Neuron (in vitro differentiated cells): Measurements from ENCODE around the gene TMOD1.

Experiments
- H2AFZ ChIP-seq: one replicate; pipeline ENCODE4 v1.6.1; 2013; ENCODE audit warnings: low read depth, mild to moderate bottlenecking, inconsistent platforms, low read length, moderate library complexity
- H3K27me3 ChIP-seq: one replicate; pipeline ENCODE4 v1.6.1; 2013; ENCODE audit warnings: low read length; ENCODE audit not compliant: insufficient read depth
- H3K36me3 ChIP-seq: one replicate; pipeline ENCODE4 v1.6.1; 2013; ENCODE audit warnings: low read length; ENCODE audit not compliant: insufficient read depth
- H3K4me1 ChIP-seq: one replicate; pipeline ENCODE4 v1.6.1; 2013; ENCODE audit warnings: low read length; ENCODE audit not compliant: insufficient read depth
- H3K4me3 ChIP-seq: 2 replicates; pipeline ENCODE4 v1.5.1; 2013; ENCODE audit warnings: mild to moderate bottlenecking, low read length, moderate library complexity
- H3K9me3 ChIP-seq: one replicate; pipeline ENCODE4 v1.6.1; 2013; ENCODE audit warnings: low read length

TMOD1 gene

GRCh38 chr9:97550386-97550785 lies 48.9 kb downstream of the TMOD1 start:
- H2AFZ ChIP-seq, result no peak overlapping the region
- H3K9me3 ChIP-seq, result peaks cover 2% of the 10 kb centered on the region
- H3K4me1 ChIP-seq, result no peaks in the 10 kb centered on the region
- H3K4me3 ChIP-seq, result no peak overlapping the region
- H3K36me3 ChIP-seq, result no peaks in the 10 kb centered on the region
- H3K27me3 ChIP-seq, result peaks cover 4% of the 10 kb centered on the region

- peaks cover 4% of the 10 kb centered on the region for H3K27me3 ChIP-seq
- no peak overlapping the region for H2AFZ ChIP-seq
- H3K36me3 ChIP-seq, result no peaks in the 10 kb centered on the region
- H3K9me3 ChIP-seq, result peaks cover 2% of the 10 kb centered on the region
- no peak overlapping the region for H3K4me3 ChIP-seq
- H3K4me1 ChIP-seq, result no peaks in the 10 kb centered on the region
Measured at GRCh38 chr9:97551308-97551707, 49.8 kb downstream of the TMOD1 start.

DNA sequence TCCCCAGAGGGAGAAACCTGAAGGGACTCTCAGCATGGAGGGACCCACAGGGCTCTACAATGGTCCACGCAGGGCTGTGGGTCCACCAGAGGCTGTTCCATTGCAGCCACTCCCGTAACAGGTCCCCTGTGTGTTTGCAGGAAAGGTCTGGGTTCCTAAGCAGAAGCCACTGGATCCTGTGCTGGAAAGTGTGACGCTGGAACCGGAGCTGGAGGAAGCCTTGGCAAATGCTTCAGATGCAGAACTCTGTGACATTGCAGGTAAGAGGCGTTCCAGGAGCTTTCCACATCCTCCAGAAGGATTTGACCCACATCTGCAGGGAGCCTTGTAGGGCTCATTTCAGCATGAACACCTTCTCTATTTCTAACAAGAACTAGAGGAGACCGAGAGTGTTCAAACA lies 51.7 kb downstream of the TMOD1 start:
- H3K4me1 ChIP-seq, result no peaks in the 10 kb centered on the region
- H3K27me3 ChIP-seq, result peaks cover 13% of the 10 kb centered on the region
- no peaks in the 10 kb centered on the region for H3K36me3 ChIP-seq
- H2AFZ ChIP-seq, result no peak overlapping the region
- H3K4me3 ChIP-seq, result no peak overlapping the region
- H3K9me3 ChIP-seq, result peaks cover 2% of the 10 kb centered on the region

GRCh38 chr9:97553841-97554240 lies 52.4 kb downstream of the TMOD1 start:
- H3K4me1 ChIP-seq, result no peaks in the 10 kb centered on the region
- H3K27me3 ChIP-seq, result peaks cover 14% of the 10 kb centered on the region
- no peaks in the 10 kb centered on the region for H3K36me3 ChIP-seq
- no peak overlapping the region for H3K4me3 ChIP-seq
- peaks cover 2% of the 10 kb centered on the region for H3K9me3 ChIP-seq
- no peak overlapping the region for H2AFZ ChIP-seq

DNA sequence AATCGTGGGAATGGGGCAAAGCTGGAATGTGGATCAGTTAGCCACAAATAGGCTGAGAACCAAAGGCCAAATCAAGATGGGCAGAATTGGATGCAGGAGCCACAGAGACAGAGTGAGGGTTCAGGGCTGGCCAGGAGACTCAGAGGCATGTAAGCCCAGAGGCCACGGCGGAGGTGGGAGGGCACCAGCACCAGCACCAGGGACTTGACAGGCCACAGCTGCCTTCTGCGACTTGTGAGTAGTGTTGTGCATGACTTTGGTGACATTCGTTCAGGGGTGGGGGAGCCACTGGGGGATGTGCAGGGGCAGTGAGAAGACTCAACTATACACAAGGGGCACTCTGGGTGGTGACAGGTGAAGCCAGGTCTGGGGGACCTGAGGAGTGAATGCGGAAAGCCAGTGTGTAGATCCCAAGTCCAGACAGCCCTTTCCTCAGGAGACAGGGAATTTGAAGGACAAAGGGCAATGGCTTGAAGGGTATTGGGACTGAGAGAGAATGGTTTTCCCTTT lies 53.2 kb downstream of the TMOD1 start:
- Histone ChIP-seq H3K36me3 (no peaks in the 10 kb centered on the region), H3K4me3 (no peak overlapping the region), H3K27me3 (peaks cover 14% of the 10 kb centered on the region), H3K4me1 (no peaks in the 10 kb centered on the region), H3K9me3 (peaks cover 2% of the 10 kb centered on the region), H2AFZ (no peak overlapping the region)

- Histone ChIP-seq H2AFZ (no peak overlapping the region), H3K36me3 (no peaks in the 10 kb centered on the region), H3K4me1 (no peaks in the 10 kb centered on the region), H3K4me3 (no peak overlapping the region), H3K27me3 (peaks cover 14% of the 10 kb centered on the region), H3K9me3 (peaks cover 2% of the 10 kb centered on the region)
Measured at GRCh38 chr9:97555164-97555563, 53.7 kb downstream of the TMOD1 start.

GRCh38 chr9:97556036-97556720 lies 54.7 kb downstream of the TMOD1 start:
- H3K9me3 ChIP-seq, result peaks cover 2% of the 10 kb centered on the region
- H3K4me3 ChIP-seq, result no peak overlapping the region
- H3K36me3 ChIP-seq, result no peaks in the 10 kb centered on the region

GRCh38 chr9:97556721-97557605 lies 55.5 kb downstream of the TMOD1 start:
- no peak overlapping the region for H3K4me3 ChIP-seq
- no peak overlapping the region for H2AFZ ChIP-seq
- H3K9me3 ChIP-seq, result peaks cover 2% of the 10 kb centered on the region
- peaks cover 18% of the 10 kb centered on the region for H3K27me3 ChIP-seq
- H3K36me3 ChIP-seq, result no peaks in the 10 kb centered on the region
- no peaks in the 10 kb centered on the region for H3K4me1 ChIP-seq

More at GRCh38 chr9:97556036-97556720, 54.7 kb downstream of the TMOD1 start:
- Histone ChIP-seq H3K27me3 (peaks cover 14% of the 10 kb centered on the region), H2AFZ (no peak overlapping the region), H3K4me1 (no peaks in the 10 kb centered on the region)

DNA sequence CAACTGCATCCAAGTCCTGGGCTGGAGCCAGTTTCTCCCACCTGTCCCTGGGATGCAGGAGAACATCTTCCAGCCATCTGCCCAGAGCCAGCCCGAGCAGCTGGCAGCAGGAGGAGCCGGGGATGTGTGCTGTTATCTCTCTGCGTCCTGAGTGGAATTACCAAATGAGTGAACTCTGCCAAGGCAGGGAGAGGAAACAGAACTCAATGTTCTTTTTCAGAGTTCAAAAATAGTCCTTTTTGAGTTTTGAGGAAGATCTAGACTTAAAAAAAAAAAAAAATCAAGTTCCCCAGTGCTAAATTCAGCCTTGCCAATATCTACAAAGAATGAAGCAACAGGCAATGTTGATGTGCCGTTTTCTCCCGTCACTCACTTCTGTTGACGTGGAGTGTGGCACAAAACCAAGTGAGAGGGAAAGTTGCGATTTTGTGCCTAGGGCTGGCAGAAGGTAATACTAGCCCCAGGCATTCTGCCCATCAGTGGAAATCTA lies 56.2 kb downstream of the TMOD1 start:
- no peaks in the 10 kb centered on the region for H3K36me3 ChIP-seq
- H3K9me3 ChIP-seq, result peaks cover 2% of the 10 kb centered on the region
- no peak overlapping the region for H3K4me3 ChIP-seq
- H3K4me1 ChIP-seq, result no peaks in the 10 kb centered on the region
- H3K27me3 ChIP-seq, result peaks cover 21% of the 10 kb centered on the region
- no peak overlapping the region for H2AFZ ChIP-seq

DNA sequence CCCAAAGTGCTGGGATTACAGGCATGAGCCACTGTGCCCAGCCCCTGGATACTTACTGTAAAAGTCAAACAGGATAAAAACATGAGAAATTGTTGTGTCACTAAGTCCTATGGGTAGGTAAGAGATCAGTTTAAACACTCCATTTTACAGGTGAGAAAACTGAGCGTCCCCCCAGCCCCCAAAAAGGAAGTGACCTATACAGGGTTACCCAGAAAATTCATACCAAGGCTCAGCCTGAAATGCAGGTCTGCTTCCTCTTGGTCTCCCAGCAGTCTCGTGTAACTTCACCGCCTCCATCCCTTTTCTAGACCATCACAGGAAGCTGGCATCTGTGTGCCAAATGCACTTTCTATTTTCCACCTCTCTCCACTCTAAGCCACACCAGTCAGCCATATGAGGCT lies 57.2 kb downstream of the TMOD1 start:
- no peak overlapping the region for H3K4me3 ChIP-seq
- peaks cover 2% of the 10 kb centered on the region for H3K9me3 ChIP-seq
- peaks cover 17% of the 10 kb centered on the region for H3K27me3 ChIP-seq
- no peaks in the 10 kb centered on the region for H3K36me3 ChIP-seq
- H2AFZ ChIP-seq, result no peak overlapping the region
- no peaks in the 10 kb centered on the region for H3K4me1 ChIP-seq

DNA sequence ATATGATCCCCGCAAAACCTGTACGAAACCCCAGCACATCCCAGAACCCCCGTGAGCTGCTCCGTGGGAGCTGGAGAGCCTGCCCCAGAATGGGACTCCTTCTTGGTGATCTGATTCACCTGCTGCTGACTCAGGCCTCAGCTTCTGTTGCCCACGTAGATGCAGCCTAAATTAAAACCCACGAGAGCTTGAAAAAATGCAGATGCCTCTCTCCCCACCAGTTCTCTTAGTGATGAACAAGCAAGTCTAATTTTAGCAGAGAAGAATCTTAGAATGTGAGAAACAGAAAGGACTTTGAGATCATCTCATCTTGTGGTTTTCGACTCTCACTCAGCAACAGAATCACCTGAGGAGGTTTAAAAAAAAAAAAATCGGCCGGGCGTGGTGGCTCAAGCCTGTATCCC lies 57.6 kb downstream of the TMOD1 start:
- H3K9me3 ChIP-seq, result peaks cover 2% of the 10 kb centered on the region
- H3K27me3 ChIP-seq, result peaks cover 17% of the 10 kb centered on the region
- H3K4me1 ChIP-seq, result no peaks in the 10 kb centered on the region
- no peak overlapping the region for H2AFZ ChIP-seq
- H3K36me3 ChIP-seq, result no peaks in the 10 kb centered on the region
- no peak overlapping the region for H3K4me3 ChIP-seq

- H3K9me3 ChIP-seq, result no peaks in the 10 kb centered on the region
- no peak overlapping the region for H3K4me3 ChIP-seq
- H3K36me3 ChIP-seq, result no peaks in the 10 kb centered on the region
- H3K27me3 ChIP-seq, result peaks cover 22% of the 10 kb centered on the region
- H3K4me1 ChIP-seq, result no peaks in the 10 kb centered on the region
- H2AFZ ChIP-seq, result no peak overlapping the region
Measured at GRCh38 chr9:97560154-97560553, 58.7 kb downstream of the TMOD1 start.

DNA sequence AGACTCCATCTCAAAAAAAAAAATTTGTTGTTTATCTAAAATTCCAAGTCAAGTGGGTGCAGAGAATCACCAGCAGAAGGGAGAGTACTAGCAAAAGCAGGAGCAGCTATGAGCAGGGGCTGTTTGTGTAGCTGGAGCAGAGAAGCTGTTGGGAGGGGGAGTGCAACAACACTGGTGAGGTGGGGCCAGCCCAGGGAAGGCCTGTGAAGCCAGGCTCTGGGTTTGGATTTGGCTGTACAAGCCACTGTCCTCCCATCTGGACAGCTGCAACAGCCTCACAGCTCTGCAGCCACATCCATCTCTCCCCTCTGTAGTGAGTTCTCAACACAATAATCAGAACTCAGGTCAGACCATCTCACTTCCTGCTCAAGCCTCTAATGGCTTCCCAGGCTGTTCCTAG lies 59.4 kb downstream of the TMOD1 start:
- Histone ChIP-seq H3K4me3 (no peak overlapping the region), H3K36me3 (no peaks in the 10 kb centered on the region), H2AFZ (no peak overlapping the region), H3K27me3 (peaks cover 23% of the 10 kb centered on the region), H3K4me1 (no peaks in the 10 kb centered on the region), H3K9me3 (no peaks in the 10 kb centered on the region)
